ENCODE measurements around the gene FLRT2.

FLRT2 gene

DNA sequence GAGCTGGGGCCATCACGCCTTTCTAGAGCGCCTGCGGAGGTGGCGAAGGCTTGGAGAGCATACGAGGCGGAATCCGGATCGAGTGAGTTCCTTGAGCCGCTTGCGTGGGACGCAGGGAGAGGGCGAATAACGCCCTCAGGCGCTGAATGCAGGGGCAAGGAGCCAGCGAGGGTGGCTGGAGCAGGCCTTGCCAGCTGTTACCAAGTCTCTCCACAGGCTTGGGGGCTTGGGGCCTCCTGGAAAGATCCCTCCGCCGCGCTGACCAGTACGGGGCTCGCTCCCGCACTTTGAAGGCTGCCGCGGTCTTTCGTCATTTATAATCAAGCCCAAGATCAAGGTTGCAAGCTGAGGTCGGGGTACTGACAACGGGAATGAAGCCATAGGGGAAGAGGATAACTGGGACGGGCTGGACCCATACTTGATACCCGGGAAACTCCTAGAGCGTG is 1.2 kb downstream of the FLRT2 start:
- DNase-seq: no peak

GRCh38 chr14:85531587-85532373 is 1.8 kb downstream of the FLRT2 start:
- DNase-seq: no peak

DNA sequence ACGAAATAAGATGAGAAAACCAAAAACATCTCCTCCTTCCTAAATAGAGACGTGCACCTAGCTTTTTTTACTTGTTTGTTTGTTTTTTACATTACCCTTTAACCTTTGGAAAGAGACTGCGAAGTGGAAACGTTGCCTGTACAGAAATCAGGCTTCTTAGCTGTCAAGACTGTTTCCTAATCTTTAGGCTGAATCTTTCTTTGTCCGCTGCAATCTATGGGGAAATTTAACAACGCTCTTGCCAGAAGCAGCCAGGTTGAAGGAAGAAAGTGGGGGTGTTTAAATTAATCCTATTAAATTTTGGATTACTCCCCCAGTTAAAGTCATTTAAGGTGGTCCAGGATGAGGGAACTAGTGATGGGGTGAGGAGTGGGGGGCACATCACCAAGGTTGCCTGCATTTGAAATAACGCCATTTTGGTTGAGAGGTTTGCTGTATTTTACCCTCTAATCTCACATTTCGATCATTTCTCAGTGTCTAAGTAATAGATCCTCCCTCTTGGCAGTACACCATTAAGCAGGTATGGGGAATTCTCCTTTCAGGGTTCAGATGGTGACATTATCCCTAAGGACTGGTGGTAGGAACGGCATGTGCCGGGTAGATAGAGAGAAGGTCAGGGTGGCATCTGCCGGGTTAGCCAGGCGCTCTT is 2.6 kb downstream of the FLRT2 start:
- DNase-seq: no peak

- DNase-seq: no peak
These were observed 3.3 kb downstream of the FLRT2 start for GRCh38 chr14:85533023-85533860.

GRCh38 chr14:85533861-85534291 is 3.9 kb downstream of the FLRT2 start:
- DNase-seq: no peak

DNA sequence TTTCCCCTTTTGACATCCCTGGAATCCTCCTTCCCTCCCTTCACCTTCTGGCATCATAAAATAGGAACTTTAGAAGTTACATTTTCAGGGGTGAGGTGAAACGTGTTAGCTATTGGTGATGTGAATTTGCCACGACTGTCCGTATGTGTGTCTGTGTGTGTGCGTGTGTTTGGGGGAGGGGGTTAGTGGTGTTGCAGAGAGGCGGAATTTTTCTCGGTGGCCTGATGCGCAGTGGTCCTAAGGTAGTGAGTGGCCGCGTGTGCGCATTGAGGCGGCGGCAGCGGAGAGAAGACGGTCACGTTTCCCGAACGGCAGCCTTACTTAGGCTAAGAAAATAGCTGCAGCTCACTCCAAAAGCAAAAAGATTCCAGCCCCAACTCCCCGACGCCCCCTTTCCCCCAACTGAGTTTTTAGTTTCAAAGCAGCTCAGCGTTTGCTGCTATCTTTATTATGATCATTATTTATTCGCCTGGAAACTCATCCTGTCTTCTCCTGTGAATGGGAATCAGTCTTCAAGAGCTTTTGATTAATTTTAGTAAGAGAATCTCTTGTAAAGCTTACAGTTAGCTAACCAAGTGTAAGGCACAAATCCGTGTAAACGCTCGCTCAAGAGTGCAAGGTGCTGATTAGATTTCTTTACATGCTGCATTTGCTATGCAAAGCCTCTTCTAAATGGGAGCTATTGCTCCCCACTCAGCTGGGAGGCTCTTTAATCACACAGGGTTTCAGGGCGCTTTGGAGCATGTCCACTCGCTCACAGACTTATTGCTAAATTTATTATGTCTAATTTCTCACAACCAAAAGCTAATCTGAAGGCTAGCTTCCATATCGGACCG is 4.7 kb downstream of the FLRT2 start:
- DNase-seq: no peak

DNA sequence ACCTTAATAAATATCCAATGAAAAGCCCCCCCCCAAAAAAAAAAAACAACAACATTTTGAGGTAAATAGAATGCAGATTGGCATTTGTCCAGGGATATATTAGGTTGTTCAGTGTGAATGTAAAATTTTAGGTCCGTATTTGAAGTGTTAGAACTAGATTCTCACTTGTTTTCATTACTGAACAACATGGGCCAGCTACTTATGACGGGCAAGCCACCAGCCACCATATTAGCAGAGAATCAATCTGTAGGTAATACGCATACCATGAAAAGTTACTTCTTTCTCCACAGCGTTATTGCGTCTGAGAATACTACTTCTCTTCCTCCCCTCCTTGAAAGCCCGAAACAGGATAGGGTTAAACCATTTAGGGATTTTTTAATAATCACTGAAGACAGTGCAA is 5.4 kb downstream of the FLRT2 start:
- no peak for DNase-seq

DNA sequence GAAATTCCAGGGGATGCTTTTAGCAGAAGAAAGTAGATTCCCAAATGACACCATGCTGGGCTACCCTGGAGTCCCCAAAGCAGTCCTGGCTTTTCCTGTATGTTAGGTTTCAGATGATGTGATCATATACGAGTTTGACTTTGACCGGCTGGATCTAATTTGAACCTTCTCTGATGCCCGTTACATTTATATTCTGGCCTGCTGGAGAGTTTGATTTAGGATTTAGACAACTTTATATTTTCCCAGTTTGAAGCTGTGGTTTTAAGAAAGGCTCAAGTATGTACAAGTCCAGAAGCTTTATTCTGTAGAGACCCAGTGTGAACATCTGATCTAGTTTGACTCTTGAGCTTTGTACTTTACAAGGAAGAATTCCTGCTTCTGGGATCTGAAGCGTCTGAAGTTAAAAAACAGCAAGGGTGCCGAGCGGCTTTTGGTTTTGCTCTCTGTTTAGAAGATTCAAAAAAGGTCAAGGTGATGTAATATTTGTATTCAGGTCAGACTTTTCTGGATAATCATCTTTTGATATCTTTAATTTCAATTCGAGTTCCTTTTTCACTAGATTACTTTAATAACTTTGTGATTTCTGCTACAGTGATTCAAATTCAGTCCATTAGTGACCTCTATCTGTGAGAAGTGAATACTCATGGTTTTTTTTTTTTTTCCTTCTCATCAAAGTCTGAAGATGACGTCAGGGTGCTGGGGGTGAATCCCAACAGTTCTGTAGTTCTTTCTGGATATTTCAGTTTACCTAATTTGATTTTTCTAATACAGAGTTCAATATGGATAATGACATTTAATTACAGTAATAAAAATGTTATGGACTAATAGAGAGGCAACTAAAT is 6.3 kb downstream of the FLRT2 start:
- DNase-seq: no peak

GRCh38 chr14:85536833-85537190 is 6.9 kb downstream of the FLRT2 start:
- DNase-seq: no peak

DNA sequence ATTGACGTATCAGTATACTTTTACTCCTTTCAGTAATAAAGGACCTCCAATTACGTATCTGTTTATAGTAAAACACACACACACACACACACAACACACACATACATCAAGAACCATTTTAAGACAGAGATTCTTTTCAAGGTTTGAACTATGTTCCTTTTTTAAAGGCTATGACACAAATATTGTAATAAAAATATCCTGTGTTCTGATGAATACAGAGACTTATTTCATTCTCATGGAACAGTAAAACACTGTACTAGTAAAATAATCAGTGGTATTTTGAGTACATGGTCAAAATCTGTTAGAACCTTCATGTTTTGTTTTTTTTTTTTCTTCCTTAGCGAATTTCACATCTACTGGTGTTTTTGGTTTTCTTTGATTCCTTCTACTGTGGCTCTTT is 7.6 kb downstream of the FLRT2 start:
- no peak for DNase-seq

- no peak for DNase-seq
These were observed 8.7 kb downstream of the FLRT2 start for GRCh38 chr14:85538636-85539035.

DNA sequence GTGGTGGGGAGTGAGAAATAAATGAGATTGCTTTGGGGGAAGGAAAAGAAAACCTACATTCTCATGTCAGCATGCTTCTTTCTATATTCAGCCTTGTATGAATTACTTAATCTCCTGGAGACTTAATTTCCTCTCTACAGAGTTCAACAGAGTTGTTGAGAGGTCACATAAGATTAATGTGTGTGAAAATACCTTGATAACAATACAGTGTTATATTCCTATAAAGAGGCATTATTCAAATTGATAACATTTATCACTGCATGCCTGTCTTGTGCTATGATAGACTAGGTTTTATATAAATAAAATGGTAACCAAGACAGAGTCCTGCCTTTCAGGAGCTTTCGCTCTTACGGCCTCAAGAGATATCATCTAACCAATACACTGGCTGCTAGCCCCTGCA is 9.6 kb downstream of the FLRT2 start:
- DNase-seq: no peak

- DNase-seq: no peak
These were observed 12.7 kb downstream of the FLRT2 start for GRCh38 chr14:85542623-85543022.

DNA sequence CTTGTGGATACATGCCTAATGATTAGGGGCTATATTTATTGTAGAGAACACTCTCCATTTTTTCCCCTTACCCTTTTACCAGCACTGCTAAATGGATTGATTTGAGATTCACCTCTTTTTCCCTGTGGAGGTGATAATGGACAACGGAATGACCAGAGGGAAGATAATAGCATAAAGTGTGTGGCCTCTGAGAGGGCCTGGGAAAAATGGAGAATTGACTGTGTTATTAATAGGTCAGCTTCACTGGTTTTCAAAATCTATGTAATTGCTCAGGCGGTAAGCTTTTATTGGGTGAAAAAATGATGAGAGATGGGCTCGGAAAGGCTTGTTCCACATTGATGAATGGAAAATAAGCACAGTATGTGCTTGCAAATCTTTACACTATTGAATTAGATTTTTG is 15.8 kb downstream of the FLRT2 start:
- DNase-seq: no peak

DNA sequence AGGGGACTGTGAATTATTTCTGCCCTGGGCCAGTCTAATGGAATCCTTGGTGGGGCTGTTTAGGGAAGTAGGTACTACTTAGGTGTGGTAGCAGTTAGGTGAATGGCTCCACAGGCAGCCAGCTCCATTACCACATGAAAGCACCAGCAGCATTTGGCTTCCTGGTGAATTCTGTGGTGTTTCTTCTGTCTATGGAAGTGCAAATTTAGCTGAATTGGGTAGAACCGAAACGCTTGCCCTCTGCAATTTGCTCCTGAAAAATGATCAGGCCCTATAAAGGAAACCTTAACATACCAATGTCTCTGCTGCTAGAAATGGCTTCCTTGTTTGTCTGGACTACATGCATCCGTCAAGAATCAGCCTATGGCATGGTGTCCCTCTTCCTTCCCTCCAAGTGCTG is 16.4 kb downstream of the FLRT2 start:
- DNase-seq: no peak

DNA sequence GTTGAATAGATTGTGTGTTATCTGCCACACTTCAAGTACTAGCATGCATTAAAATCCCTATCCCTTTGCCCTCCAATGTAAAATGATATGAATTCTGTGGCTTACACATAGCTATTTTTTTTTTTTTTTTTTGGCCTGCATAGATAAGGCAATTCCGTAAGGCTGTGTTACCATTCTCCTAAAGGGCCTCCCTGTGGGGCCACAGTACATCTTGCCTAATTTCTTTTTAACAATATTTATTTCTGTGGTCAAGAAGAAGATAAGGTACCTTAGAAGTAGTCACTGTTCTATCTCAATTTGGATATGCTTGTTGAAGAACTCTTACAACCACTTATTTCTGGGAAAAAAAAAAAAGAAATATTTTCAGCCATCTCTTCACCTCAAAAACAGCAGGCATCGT is 19.8 kb downstream of the FLRT2 start:
- no peak for DNase-seq

GRCh38 chr14:85554106-85554505 is 24.2 kb downstream of the FLRT2 start:
- no peak for DNase-seq

DNA sequence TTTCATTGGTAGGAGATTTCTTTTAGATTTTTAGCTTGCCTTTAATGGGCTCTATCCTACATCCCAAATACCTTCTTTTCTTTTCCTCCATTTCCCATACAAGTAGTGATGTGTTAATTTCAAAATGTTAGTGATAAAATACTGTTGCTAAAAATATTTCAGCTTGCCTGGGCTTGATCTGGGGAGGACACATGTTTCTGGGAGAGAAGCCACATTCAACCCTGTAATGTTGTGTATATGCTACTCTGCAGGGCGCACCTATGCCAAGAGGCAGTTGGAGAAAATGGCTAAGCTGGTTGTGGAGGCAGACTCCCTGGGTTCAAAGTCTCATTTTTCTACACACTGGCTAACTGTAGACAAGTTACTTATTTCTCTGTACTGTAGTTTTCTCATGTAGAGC is 26.3 kb downstream of the FLRT2 start:
- DNase-seq: no peak

GRCh38 chr14:85558505-85558904 is 28.6 kb downstream of the FLRT2 start:
- DNase-seq: no peak

DNA sequence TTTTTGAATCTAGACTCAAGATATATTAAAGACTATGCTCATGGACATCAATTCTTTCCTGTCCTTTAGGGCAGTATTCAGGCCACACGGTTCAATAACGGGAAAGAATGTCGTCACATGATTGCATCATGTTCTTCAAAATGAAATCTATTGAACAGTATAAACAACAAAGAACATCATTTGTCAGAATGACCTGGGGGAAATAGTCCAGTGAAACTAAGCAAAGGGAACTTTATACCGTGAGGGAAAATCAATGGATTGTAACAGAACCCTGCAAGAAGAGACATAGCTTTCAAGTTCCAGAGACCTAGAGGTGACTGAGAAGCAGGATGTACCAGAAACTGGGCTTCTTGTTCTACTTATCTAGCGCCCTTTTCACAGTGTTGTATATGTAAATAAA is 32.7 kb downstream of the FLRT2 start:
- no peak for DNase-seq

GRCh38 chr14:85564841-85565527 is 35.0 kb downstream of the FLRT2 start:
- DNase-seq: no peak

All from activated CD8-positive, alpha-beta memory T cell treated with anti-CD3 and anti-CD28 coated beads, Interleukin-2, amount 50 U/mL, for 4 hours (primary cell).